Tibial nerve (tissue), 4 donors: Measurements from ENCODE around the gene RBM20. TPM values are rescaled to one million over a fixed set of nuclear protein-coding genes. Genes with fewer than 3 reads are reported as not detected.

ENCODE experiments used
- DNase-seq, 2 donors: peaks; one replicate each; pipeline ENCODE4 v3.0.0-alpha.2; 2019; ENCODE audit warnings: low spot score in 2 of 2
- H3K27ac ChIP-seq, 4 donors: fragments of 200-600 bp; sonication (generic) in 3 of 4; one replicate each; pipeline ENCODE4 v1.5.1; 2017 to 2019; ENCODE audit warnings: mild to moderate bottlenecking in 1 of 4
- H3K27me3 ChIP-seq, 2 donors: fragments of 200-600 bp; sonication (generic) in 1 of 2; one replicate each; pipeline versions ENCODE4 v1.5.1 to v1.6.0; 2017 to 2019
- H3K36me3 ChIP-seq, 3 donors: fragments of 200-600 bp; sonication (generic); one replicate each; pipeline ENCODE4 v1.5.1; 2018 to 2019
- H3K4me1 ChIP-seq, 4 donors: fragments of 200-600 bp; sonication (generic) in 3 of 4; one replicate each; pipeline ENCODE4 v1.5.1; 2017 to 2019
- H3K4me3 ChIP-seq, 4 donors: fragments of 200-600 bp; sonication (generic) in 3 of 4; one replicate each; pipeline ENCODE4 v1.5.1; 2017 to 2019; ENCODE audit warnings: mild to moderate bottlenecking in 1 of 4, moderate library complexity in 1 of 4
- H3K9me3 ChIP-seq, 4 donors: fragments of 200-600 bp; sonication (generic) in 3 of 4; one replicate each; pipeline ENCODE4 v1.5.1; 2017 to 2019
- CTCF ChIP-seq, 5 experiments: fragments of 200-600 bp in 3 of 5; fragments of 450-650 bp in 2 of 5; sonication (generic) in 3 of 5; IDR thresholded peaks; one replicate each; pipeline ENCODE4 v1.5.1; 2016 to 2019; ENCODE audit warnings: antibody characterized with exemption in 5 of 5, mild to moderate bottlenecking in 3 of 5, moderate library complexity in 2 of 5
- EP300 ChIP-seq, 2 donors: sonication (generic); formaldehyde crosslinking; IDR thresholded peaks; one replicate each; pipeline ENCODE4 v1.6.1; 2017; ENCODE audit warnings: antibody characterized with exemption in 2 of 2, mild to moderate bottlenecking in 1 of 2
- POLR2A ChIP-seq, 2 donors: fragments of 450-650 bp; IDR thresholded peaks; one replicate each; pipeline ENCODE4 v1.6.1; 2017; ENCODE audit warnings: antibody characterized with exemption in 2 of 2, mild to moderate bottlenecking in 2 of 2, moderate library complexity in 2 of 2
- WGBS, 2 donors: methylation state at CpG; one replicate each; pipeline ENCODE4 v1.1.5; 2018; 5-methylcytosine and 5-hydroxymethylcytosine counted together
- total RNA-seq, 4 donors: library from RNA; depleted of rRNA; stranded (reverse); fragments of >200 nt; gene quantifications; one replicate each; pipeline ENCODE4 v1.1.0, GENCODE V29; 2016

RBM20 gene
- total RNA-seq, 4 donors from 2014 or later, result 1.3 to 8.7 (median 2.7) TPM

GRCh38 chr10:110694263-110694662, 50.1 kb downstream of the RBM20 start:
- H3K9me3 ChIP-seq, result peaks cover 0 to 16% (median 0%) of the 10 kb centered on the region in 4 donors
- 46 to 47% methylated on average over 1 of the region's 1 CpG for WGBS, 2 donors
- H3K4me1 ChIP-seq, result no peaks in the 10 kb centered on the region
- no peak overlapping the region for H3K4me3 ChIP-seq
- no peak overlapping the region for H3K27ac ChIP-seq
- H3K36me3 ChIP-seq, result no peaks in the 10 kb centered on the region
- TF ChIP-seq POLR2A (IDR thresholded peaks at IDR 0.05), result no peak
- DNase-seq, result no peak
- H3K27me3 ChIP-seq, result no peaks in the 10 kb centered on the region

- Histone ChIP-seq H3K27ac (no peak overlapping the region), H3K36me3 (no peaks in the 10 kb centered on the region), H3K4me1 (no peaks in the 10 kb centered on the region), H3K27me3 (no peaks in the 10 kb centered on the region), H3K9me3 (peaks cover 0 to 16% (median 0%) of the 10 kb centered on the region in 4 donors), H3K4me3 (no peak overlapping the region)
- no peak for DNase-seq
- WGBS, 2 donors, result 73 to 77% methylated on average over 5 of the region's 5 CpGs
- TF ChIP-seq EP300 (IDR thresholded peaks at IDR 0.05) (no peak), POLR2A (IDR thresholded peaks at IDR 0.05) (no peak), CTCF (IDR thresholded peaks at IDR 0.05) (no peak)
Measured at GRCh38 chr10:110694820-110695538, 50.8 kb downstream of the RBM20 start.

GRCh38 chr10:110695539-110695886, 51.4 kb downstream of the RBM20 start:
- Histone ChIP-seq H3K4me1 (no peaks in the 10 kb centered on the region), H3K27ac (no peak overlapping the region), H3K36me3 (no peaks in the 10 kb centered on the region), H3K9me3 (peaks cover 0 to 16% (median 0%) of the 10 kb centered on the region in 4 donors), H3K27me3 (no peaks in the 10 kb centered on the region), H3K4me3 (no peak overlapping the region)
- WGBS, 2 donors, result 62 to 78% methylated on average over 2 of the region's 2 CpGs
- no peak for DNase-seq
- TF ChIP-seq EP300 (IDR thresholded peaks at IDR 0.05) (no peak), POLR2A (IDR thresholded peaks at IDR 0.05) (no peak), CTCF (IDR thresholded peaks at IDR 0.05) (no peak)

GRCh38 chr10:110696436-110696835, 52.3 kb downstream of the RBM20 start:
- whole genome bisulfite sequencing, 2 donors, result 76 to 80% methylated on average over 4 of the region's 4 CpGs
- Histone ChIP-seq H3K9me3 (peaks cover 0 to 16% (median 0%) of the 10 kb centered on the region in 4 donors), H3K4me3 (no peak overlapping the region), H3K27me3 (no peaks in the 10 kb centered on the region), H3K36me3 (no peaks in the 10 kb centered on the region), H3K4me1 (no peaks in the 10 kb centered on the region), H3K27ac (no peak overlapping the region)
- DNase-seq, result no peak
- TF ChIP-seq POLR2A (IDR thresholded peaks at IDR 0.05), result no peak
- TF ChIP-seq CTCF (IDR thresholded peaks at IDR 0.05), result no peak
- no peak for TF ChIP-seq EP300 (IDR thresholded peaks at IDR 0.05)

- WGBS, 2 donors, result 81 to 85% methylated on average over 5 of the region's 5 CpGs
Measured at GRCh38 chr10:110698340-110698739, 54.2 kb downstream of the RBM20 start.

More at GRCh38 chr10:110698340-110698739, 54.2 kb downstream of the RBM20 start:
- TF ChIP-seq CTCF (IDR thresholded peaks at IDR 0.05) (no peak), EP300 (IDR thresholded peaks at IDR 0.05) (no peak), POLR2A (IDR thresholded peaks at IDR 0.05) (no peak)
- no peaks in the 10 kb centered on the region for H3K36me3 ChIP-seq
- no peaks in the 10 kb centered on the region for H3K4me1 ChIP-seq
- DNase-seq, result no peak
- no peak overlapping the region for H3K4me3 ChIP-seq
- H3K9me3 ChIP-seq, result peaks cover 0 to 5% (median 0%) of the 10 kb centered on the region in 4 donors
- H3K27ac ChIP-seq, result no peak overlapping the region
- no peaks in the 10 kb centered on the region for H3K27me3 ChIP-seq
